ENCODE data around the gene VRTN.
"Not testable (repeated sequence)": the region's sequence is repeated elsewhere in the genome, so short reads cannot be mapped to it uniquely, and the experiment has no call there.

The VRTN gene

DNA sequence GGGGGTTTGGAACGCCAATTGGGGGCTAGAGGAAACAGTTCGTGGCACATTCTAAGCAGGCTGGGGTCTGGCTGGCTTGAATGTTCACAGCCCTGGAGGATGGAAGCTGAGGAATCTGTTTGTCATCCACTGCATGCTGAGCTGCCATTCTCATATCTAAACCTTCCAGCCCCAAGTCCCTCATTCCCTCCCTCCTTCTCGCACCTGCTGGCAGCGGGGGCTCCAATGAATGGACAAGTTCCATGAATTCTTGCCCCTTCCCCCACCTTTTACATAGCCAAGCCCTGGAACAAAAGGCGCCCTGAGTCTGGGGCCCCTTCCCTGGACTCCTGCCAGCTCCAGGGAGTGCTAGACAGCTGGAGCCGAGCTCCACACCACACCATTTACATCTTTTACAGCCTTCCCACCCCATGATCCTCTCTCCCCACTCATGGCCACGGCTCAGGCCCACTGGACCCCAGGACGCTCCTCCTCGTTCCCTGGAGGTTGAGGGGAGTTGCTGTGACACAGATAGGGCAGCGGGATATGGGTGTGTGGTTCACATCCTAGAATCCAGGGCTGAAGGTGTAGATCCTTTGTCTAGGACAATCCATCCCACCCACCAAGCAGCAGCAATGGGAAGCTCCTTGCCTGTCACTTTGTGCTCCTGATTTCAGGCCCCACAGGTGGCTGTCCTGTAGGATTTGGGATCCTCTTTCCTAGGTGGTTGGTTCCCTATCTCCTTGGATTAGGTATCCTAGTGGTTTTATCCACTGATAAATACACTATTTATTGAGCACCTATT, 21.7 kb upstream of the VRTN start:
- DNase-seq (ENCODE audit: insufficient read length, low spot score) (no peak), FAIRE-seq (no peak)
- no peak for TF ChIP-seq POLR2A (IDR thresholded peaks at IDR 0.05; ENCODE audit: low read depth, low read length)

DNA sequence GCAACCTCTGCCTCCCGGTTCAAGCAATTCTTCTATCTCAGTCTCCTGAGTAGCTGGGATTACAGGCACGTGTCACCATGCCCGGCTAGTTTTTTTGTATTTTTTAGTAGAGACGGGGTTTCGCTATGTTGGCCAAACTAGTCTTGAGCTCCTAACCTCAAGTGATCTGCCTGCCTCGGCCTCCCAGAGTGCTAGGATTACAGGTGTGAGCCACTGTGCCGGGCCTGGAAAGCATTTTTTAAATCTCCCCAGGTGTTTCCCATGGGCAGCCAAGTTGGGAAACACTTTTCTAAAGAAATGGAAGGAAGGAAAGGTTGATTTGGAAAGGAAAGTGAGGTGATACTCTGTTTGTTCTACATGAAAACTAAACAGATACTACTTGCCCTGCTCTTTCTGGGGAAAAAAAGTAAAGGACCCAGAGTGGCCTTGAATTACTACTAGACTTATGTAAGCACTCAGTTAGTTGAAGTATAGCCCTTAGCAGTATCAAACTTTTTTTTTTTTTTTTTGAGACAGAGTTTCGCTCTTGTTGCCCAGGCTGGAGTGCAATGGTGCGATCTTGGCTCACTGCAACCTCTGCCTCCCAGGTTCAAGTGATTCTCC, 18.2 kb upstream of the VRTN start:
- not testable (repeated sequence) for DNase-seq (ENCODE audit: insufficient read length, low spot score)

DNA sequence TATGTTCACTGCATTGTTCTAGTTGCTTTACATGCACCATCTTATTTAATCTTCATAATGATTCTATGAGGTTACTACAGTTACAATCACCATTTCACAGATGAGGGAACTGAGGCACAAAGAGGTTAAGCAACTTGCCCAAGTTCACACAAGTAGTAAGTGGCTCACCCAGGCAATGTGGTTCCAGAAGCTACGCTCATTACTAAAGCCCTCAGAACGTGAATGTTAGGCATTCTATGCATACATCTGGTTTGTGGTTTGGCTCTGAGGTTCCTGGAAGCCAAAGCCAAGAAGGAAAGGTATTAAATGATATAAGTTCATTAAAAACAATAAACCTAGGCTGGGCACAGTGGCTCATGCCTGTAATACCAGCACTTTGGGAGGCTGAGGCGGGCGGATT, 14.4 kb upstream of the VRTN start:
- no peak for TF ChIP-seq POLR2A (IDR thresholded peaks at IDR 0.05; ENCODE audit: low read depth, low read length)
- no peak for FAIRE-seq
- DNase-seq (ENCODE audit: insufficient read length, low spot score) = no peak

More for the DNA sequence above, 18.2 kb upstream of the VRTN start:
- FAIRE-seq = not testable (repeated sequence)

DNA sequence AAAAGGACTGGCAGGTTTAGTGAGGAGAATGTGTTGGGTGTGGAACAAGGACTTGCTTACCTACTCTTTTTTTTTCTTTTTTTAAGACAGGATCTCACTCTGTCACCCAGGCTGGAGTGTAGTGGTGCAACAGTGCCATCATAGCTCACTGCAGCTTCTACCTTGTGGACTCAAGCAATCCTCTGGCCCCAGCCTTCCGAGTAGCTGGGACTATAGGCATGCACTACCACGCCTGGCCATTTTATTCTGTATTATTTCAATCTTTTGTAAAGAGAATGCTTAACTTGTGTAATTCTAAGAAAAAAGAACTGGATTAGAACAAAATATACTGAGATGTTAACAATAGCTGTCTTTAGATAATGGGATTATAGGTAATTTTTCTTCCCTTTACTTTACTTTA, 1.9 kb upstream of the VRTN start:
- no peak for DNase-seq (ENCODE audit: insufficient read length, low spot score)
- no peak for FAIRE-seq
- TF ChIP-seq POLR2A (IDR thresholded peaks at IDR 0.05; ENCODE audit: low read depth, low read length) = no peak

DNA sequence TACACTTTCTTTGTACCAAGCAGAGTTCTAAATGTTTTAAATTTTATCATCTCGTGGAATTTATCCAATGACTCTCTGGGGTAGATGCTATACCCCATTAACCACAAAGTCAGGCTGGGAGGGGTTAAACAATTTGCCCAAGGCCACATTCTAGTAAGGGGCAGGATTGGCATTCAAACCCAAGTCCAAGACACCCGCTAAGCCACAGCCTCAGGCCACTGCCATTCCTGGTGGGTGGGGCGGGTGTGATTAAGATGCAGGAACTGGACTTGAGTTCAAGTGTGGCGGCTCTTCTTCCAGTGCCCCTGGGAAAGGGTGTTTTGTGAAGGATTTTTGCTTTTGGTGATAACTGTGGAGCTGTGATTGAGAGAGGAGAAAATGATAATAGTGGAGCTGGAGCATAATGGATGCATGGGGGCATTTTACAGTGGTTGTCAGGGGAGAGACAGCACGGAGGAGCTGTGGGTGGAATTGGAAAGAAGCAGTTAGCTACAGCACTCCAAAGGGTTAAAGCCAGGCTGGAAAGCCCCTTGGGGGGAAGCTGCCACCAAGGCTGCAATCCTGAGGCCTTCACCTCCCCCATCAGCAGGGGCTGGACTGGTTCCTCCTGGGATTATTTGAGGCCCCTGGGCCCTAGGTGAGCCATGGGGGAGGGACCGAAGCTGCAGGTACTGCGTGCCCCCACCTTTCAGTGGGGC, 1.0 kb upstream of the VRTN start:
- FAIRE-seq (no peak), DNase-seq (ENCODE audit: insufficient read length, low spot score) (no peak)
- no peak for TF ChIP-seq POLR2A (IDR thresholded peaks at IDR 0.05; ENCODE audit: low read depth, low read length)

DNA sequence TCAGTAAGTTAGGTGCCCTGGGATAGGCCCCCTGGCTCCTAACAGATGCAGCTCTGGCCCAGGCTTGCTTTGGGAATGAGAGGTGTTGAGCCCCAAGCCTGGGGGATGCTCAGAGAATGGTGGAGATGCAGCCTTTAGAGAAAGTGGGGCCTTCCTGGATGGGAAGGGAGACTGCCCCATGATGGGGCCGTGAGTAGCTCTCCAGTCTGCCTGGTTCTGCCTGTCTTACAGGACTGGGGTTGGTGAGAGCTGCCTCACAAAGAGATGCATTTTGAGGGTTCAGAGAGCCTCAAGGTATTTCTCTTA, 523 bp upstream of the VRTN start:
- TF ChIP-seq POLR2A (IDR thresholded peaks at IDR 0.05; ENCODE audit: low read depth, low read length) = no peak
- no peak for DNase-seq (ENCODE audit: insufficient read length, low spot score)
- FAIRE-seq = no peak

DNA sequence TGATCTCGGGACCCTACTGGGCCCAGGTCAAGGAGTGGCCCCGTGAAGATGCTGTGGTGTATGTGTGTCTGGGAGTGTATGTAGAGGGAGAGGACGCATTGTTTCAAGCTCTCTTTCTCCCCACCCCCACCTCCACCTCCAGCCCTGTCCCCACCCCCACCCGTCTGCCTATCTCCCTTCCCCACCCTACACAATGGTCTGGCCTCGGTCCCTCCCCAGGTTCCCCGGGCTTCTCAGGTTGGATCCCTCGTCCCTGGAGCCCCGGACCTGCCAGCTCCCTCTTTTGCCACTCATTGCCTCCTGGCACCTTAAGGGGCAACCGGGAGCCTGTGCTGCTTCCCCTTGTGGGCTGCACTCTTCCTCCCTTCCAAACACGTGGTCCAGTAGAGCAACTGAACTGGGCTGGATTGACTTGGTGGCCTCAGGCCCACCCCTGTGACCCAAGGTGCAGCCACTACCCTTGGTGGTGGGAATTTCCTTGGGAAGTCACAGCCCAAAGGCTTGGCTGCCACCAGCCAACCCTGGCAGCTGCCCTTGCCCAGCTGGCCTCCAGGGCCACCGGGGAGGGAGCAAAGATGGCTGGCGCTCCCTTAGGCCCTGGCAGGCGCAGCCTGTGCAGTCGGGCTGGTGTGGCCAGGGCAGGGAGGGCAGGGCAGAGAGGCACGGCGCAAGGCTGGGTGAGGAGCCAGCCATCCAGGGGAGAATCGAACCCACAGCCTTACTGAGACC, 628 bp downstream of the VRTN start:
- DNase-seq (ENCODE audit: insufficient read length, low spot score) (no peak), FAIRE-seq (no peak)
- no peak for TF ChIP-seq POLR2A (IDR thresholded peaks at IDR 0.05; ENCODE audit: low read depth, low read length)

DNA sequence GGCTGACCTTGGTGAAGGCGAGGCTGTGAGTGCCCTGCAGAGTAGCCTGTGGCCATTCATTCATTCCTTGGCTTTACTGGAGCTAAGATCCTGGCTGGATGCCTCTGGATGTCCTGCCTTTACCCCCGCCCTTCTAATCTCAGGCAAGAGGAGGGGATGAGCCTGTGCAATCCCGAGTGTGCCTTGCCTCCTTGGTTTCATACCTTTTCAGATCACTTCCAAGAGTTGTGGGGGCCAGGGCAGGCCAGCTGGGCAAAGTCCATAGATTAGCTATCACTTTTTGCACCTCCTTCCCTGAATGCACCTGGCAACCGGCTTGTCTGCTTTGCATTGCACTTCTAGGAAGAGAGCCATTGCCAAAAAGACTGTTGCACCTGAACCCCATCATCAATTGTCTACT, 1.5 kb downstream of the VRTN start:
- TF ChIP-seq POLR2A (IDR thresholded peaks at IDR 0.05; ENCODE audit: low read depth, low read length) = no peak
- FAIRE-seq (no peak), DNase-seq (ENCODE audit: insufficient read length, low spot score) (no peak)

DNA sequence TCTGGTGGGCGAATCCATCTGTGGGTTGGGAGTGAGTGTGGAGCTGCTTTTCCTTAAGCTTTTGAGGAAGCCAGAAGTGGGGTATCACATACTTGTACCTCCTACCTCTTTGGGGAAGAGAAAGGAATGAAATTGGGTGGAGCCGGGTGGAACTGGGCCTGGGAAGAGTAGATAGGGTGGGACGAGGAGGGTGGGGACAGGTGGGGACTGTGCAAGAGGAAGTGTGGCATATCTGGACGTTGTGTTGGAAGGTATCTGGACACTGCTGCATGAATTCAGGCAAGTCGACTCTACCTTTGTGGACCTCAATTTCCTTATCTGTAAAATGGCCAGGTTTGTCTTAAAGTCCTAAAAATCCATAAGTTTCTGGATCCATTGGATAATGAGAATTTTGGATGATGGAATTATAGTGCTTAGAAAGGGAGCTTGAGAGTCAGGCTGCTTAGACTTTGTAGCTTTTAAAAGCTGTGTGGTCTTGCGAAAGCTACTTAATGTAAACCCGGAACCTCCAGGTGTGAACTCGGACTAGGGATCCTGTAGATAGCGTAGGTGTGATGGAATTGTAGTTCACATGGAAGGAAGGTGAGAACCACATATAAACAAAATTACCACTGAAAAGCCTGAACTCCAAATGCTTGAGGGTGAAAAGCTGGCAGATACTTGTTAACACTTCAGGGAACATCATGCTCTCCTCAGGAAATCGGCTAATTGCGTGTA, 2.1 kb downstream of the VRTN start:
- TF ChIP-seq POLR2A (IDR thresholded peaks at IDR 0.05; ENCODE audit: low read depth, low read length) = no peak
- FAIRE-seq (no peak), DNase-seq (ENCODE audit: insufficient read length, low spot score) (no peak)

DNA sequence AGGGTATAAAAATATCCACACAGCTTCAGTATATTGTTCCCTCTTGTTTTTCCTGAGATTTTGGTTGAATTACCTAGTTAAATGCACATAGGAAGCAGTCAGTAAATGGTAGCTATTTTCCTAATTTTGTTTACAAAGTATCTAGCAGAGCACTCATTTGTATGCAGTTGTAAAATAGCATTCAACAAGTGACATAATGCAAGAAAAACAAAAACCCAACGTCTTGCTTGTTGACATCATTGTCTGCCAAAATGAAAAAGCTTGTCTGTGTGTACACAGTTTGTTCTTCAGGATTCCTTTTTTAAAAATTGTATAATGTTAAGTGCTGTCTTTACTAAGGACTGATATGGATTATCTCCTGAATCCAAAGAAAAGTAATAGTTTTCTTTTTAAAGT, 2.7 kb downstream of the VRTN start:
- TF ChIP-seq POLR2A (IDR thresholded peaks at IDR 0.05; ENCODE audit: low read depth, low read length) = no peak
- no peak for DNase-seq (ENCODE audit: insufficient read length, low spot score)
- FAIRE-seq = no peak

DNA sequence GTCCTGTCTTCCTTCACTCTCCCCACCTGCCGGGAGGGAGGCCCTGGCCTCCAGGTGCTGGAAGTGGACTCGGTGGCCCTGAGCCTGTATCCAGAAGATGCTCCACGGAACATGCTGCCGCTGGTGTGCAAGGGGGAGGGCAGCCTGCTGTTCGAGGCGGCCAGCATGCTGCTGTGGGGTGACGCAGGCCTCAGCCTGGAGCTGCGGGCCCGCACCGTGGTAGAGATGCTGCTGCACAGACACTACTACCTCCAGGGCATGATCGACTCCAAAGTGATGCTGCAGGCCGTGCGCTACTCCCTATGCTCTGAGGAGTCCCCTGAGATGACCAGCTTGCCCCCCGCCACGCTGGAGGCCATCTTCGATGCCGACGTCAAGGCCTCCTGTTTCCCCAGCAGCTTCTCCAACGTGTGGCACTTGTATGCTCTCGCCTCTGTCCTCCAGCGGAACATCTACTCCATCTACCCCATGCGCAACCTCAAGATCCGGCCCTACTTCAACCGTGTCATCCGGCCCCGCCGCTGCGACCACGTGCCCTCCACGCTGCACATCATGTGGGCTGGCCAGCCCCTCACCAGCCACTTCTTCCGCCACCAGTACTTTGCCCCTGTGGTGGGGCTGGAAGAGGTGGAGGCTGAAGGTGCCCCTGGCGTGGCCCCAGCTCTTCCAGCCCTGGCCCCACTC, 8.8 kb downstream of the VRTN start:
- no peak for TF ChIP-seq POLR2A (IDR thresholded peaks at IDR 0.05; ENCODE audit: low read depth, low read length)
- DNase-seq (ENCODE audit: insufficient read length, low spot score) (no peak), FAIRE-seq (no peak)

DNA sequence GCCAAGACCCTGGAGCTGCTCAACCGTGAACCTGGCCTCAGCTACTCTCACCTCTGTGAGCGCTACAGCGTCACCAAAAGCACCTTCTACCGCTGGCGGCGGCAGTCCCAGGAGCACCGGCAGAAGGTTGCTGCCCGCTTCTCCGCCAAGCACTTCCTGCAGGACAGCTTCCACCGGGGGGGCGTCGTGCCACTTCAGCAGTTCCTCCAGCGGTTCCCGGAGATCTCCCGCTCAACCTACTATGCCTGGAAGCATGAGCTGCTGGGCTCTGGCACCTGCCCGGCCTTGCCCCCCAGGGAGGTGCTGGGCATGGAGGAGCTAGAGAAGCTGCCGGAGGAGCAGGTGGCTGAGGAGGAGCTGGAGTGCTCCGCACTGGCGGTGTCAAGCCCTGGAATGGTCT, 9.3 kb downstream of the VRTN start:
- no peak for DNase-seq (ENCODE audit: insufficient read length, low spot score)
- no peak for FAIRE-seq
- no peak for TF ChIP-seq POLR2A (IDR thresholded peaks at IDR 0.05; ENCODE audit: low read depth, low read length)

DNA sequence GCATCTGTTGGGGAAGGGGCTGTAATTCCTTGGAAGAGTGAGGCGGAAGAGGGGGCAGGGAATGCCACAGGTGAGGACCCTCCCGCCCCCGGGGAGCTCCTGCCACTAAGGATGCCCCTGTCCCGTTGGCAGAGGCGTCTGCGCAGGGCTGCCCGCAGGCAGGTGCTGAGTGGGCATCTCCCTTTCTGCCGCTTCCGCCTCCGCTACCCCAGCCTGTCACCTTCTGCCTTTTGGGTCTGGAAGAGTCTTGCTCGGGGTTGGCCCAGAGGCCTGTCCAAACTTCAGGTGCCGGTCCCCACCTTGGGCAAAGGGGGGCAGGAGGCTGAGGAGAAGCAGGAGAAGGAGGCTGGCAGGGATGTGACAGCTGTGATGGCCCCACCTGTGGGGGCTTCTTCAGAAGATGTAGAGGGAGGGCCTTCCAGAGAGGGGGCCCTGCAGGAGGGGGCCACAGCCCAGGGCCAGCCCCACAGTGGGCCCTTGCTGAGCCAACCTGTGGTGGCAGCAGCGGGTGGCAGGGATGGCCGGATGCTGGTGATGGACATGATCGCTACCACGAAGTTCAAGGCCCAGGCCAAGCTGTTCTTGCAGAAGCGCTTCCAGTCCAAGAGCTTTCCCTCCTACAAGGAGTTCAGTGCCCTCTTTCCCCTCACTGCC, 10.0 kb downstream of the VRTN start:
- no peak for TF ChIP-seq POLR2A (IDR thresholded peaks at IDR 0.05; ENCODE audit: low read depth, low read length)
- DNase-seq (ENCODE audit: insufficient read length, low spot score) (no peak), FAIRE-seq (no peak)

Measured in H54 (cell line).